OCI-M1 (cell line): ENCODE data around the gene LIX1L.

Source experiments
- DNase-seq: peaks from one replicate; lab custom pipeline; 2025; lab: John Stamatoyannopoulos, UW

LIX1L gene

GRCh38 chr1:145985502-145986439, 28.0 kb upstream of the LIX1L start:
- peak; percentile 91 for DNase-seq

DNA sequence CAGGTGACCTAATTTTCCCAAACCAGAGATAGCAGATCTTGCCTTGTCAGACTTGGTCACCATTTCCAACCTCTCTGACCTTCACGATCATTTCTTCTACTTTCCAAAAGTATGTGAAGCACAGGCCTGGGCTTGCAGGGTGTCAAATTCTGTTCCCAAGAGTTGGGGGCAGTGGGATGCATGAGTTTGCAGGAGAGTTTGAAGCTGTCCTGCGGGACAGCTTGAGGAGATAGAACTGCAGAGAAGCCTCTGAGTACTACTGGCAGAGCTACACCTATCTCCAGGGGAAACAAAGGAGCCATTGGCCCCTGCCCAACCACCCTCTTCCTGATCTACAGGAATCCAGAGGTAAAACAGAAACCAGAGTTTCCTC, 27.3 kb upstream of the LIX1L start:
- no peak for DNase-seq

DNA sequence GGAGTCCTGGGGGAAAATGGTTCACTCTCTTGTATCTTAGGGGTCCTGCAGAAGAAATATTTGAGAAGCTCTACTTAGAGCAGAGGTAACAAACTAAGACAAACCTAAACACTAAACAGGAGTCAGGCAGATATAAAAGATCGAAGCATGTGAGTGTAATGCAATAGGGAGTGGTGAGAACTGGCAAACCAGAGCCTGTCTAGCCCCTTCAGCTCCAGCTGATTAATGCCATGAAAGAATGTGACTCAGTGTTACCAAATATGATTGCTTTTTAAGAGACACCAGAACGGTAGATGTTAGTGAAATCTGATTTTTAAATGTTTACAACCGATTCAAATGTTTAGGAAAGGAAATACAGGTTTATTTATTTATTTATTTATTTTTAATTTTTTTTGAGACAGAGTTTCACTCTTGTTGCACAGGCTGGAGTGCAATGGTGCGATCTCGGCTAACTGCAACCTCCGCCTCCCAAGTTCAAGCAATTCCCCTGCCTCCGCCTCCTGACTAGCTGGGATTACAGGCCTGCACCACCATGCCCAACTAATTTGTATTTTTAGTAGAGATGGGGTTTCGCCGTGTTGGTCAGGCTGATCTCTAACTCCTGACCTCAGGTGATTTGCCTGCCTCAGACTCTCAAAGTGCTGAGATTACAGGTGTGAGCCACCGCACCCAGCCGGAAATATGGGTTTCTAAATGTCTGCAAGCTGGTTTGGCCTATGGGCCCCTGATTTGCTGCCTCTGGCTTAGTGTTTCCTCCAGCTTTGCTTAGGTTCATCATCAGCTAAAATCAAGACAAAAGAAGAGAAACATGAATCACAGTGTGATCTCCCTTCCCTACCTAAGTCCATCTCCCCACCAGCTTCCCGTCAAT, 26.4 kb upstream of the LIX1L start:
- DNase-seq: no peak

DNA sequence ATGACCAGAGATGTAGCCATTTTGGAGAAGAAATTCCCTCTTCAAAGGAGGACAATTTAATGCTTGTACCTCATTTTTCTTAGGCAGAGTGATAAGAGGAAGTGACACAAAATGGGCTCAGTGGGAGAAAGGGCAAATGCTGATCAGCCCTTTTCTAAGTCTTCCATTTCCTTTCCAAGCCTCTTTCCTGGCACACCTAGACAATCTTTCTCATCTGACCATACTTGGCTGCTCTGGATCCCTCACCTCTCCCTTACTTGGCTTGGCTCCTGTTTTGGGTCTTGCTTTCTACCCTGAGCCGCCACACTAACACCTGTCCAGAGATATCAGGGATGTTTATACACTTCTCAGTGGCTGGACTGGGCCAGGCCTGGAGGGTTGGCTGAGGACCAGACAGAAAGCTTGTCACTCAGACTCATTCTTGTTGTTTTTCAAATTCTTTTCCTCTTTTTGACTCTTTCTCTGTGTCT, 25.4 kb upstream of the LIX1L start:
- DNase-seq: no peak

DNA sequence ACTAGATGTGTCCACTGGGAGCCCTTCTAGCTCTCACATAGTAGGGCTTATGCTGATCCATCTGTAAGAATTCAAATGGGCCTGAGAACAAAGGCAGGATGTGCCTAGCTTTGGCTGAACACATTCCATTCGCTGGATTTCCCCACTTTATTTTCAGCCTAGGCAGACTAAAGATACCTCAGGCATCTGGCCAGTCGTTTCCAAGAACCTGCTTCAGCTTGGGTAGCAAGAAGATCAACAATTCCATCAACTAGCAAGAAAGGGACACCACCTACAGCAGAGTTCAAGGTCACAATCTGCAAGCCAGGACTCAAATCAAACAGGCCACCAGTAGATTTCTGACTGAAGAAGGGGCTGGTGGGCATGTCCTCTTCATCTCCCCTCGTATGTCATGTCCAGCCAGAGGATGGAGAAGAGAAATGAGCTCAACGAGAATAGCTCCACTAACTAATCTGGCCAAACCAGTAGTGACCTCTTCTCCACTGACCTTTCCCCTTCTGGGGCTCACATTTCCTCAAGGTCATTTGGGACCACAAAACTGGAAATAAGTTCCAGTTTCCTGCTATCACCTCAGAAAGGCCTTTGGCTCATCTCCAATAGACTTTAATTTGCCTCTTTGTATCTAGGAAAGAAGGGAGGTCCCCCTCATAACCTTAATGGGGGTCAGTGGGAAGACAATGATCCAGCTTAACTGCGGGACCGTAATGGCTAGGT, 24.4 kb upstream of the LIX1L start:
- DNase-seq: no peak

GRCh38 chr1:145980457-145980994, 22.7 kb upstream of the LIX1L start:
- no peak for DNase-seq

DNA sequence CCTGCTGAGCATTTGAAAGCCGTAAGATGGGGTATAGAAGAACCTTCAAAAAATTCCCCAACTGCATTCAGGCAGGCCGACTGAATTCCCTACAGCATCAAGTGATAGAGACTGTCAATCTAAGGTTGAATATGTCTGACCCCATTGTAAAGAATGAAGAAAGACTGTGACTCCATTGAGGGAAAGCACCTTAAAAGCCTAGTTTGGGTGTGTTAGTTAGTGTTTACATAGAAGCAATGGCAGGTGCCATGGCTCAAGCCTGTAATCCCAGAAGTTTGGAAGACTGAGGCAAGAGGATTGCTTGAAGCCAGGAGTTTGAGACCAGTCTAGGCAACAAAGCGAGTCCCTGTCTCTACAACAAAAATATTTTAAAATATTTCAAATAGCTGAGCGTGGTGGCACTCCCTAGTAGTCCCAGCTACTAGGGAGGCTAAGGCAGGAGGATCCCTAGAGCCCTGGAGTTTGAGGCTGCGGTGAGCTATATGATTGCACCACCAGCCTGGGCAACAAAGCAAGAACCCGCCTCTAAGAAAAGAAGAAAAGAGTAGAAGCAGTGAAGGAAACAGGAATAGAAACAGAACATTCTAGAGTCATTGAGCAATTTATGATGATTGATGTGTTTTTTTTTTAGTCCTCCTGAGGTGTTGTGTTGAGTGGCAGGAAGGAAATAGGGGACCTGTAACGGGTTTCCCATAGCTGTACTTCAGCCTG, 22.1 kb upstream of the LIX1L start:
- peak; percentile 86 for DNase-seq

GRCh38 chr1:145978854-145979745, 21.3 kb upstream of the LIX1L start:
- DNase-seq: peak; percentile 100

GRCh38 chr1:145978471-145978853, 20.6 kb upstream of the LIX1L start:
- no peak for DNase-seq

DNA sequence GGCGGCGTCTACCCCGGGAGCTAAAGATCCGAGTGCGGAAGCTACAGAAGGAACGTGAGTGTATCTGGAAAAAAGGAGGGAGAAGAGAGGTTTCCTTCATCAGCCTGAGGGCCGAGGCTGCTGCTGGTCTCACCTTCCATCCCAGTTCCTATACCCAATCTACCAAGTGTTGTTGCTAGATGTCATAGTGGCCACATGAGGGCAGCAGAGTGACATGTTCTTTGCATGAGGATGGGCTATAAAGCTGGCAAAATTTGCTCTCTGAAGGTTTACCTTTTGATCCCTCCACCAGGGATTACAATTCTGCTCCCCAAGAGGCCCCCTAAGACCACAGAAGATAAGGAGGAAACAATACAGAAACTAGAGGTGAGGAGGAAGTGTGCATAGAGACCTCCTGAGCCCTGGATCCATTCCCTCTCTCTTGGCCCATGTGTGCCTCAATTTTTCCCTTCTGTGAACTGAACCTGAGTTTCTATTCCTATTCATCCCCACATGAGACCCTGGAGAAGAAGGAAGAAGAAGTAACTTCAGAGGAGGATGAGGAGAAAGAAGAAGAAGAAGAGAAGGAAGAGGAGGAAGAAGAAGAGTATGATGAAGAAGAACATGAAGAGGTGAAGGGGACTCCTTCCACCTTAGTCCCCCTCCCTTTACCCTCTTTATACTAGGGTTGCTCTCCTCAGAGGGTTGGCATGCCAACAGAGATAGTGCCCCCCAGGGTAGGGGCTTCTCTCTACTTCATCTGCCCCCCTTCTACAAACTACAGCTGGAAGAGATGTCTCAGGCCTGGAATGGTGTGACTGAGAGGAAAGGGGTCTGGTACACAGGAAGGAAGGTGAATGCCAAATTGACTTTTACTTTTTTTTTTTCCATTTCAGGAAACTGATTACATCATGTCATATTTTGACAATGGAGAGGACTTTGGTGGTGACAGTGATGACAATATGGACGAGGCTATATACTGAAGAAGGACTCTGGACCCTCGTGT, 20.0 kb upstream of the LIX1L start:
- DNase-seq: peak; percentile 94

GRCh38 chr1:145977016-145977415, 19.2 kb upstream of the LIX1L start:
- no peak for DNase-seq

- no peak for DNase-seq
These were observed 17.4 kb upstream of the LIX1L start for GRCh38 chr1:145975216-145975615.

DNA sequence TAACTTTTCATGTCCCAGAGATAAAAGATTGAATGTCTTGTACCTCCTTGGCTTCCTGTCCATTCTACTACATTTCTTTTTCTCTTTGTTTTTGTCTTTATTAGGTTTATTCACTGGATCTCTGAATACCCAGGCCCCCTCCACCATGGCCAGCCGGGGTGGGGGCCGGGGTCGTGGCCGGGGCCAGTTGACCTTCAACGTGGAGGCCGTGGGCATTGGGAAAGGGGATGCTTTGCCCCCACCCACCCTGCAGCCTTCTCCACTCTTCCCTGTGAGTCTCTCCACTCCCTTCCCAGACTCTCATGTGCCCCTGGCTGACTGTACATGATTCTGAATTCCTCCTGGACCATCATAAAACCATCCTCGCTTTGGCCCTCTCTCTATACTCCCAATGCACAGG, 16.9 kb upstream of the LIX1L start:
- no peak for DNase-seq

GRCh38 chr1:145972580-145972979, 14.8 kb upstream of the LIX1L start:
- no peak for DNase-seq

DNA sequence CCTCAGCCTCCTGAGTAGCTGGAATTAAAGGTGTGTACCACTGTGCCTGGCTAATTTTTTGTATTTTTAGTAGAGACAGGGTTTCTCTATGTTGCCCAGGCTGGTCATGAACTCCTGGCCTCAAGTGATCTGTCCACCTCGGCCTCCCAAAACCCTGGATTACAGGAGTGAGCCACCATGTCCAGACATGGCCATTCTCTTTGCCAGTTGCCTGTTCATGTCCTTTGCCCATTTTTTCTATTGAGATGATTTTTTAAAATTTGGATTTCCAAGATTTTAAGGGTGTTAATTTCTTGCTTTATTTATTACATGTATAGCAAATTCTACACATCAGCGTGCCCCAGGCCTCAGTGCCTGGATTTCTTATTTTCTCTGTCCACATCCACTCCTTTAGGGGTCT, 9.5 kb upstream of the LIX1L start:
- no peak for DNase-seq

DNA sequence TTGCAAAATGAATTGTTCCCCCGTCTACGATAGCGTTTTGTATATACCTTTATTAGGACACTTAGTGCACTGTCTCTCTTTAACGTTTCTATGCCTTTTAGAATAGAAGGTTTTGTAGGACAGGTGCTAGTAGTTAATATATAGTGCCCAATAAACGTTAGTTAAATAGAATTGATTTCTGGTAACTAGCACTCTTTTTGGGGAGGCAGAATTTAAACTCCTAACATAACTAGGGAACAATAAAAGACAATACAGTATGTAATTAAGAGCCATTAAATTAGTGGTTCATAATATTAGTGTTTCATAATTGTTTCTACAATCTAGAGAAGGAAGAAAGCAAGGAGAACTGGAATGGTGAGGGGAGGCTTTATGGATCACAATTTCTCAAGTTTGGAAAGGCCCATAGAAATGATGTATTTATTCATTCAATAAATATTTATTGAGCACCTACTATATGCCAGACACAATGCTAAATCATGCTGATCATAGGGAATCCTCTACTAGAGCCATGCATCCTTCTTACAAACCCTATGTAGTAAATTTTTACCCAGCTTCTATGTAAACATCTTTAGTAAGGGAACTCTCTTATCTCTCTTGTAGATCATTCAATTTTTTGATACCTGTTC, 7.4 kb upstream of the LIX1L start:
- no peak for DNase-seq

- DNase-seq: peak; percentile 99
These were observed 6.7 kb upstream of the LIX1L start, which contains the start of the genes ANKRD34A and POLR3GL for GRCh38 chr1:145964328-145965118. Gene ANKRD34A, minus strand, starts transcription at chr1:145964575. Its CDS starts 2,816 bp downstream, at chr1:145961759. Gene POLR3GL, plus strand, starts transcription at chr1:145964690. Its CDS starts 10,176 bp downstream, at chr1:145974866.
